ENCODE results near the gene TMEM143.

Gene TMEM143

DNA sequence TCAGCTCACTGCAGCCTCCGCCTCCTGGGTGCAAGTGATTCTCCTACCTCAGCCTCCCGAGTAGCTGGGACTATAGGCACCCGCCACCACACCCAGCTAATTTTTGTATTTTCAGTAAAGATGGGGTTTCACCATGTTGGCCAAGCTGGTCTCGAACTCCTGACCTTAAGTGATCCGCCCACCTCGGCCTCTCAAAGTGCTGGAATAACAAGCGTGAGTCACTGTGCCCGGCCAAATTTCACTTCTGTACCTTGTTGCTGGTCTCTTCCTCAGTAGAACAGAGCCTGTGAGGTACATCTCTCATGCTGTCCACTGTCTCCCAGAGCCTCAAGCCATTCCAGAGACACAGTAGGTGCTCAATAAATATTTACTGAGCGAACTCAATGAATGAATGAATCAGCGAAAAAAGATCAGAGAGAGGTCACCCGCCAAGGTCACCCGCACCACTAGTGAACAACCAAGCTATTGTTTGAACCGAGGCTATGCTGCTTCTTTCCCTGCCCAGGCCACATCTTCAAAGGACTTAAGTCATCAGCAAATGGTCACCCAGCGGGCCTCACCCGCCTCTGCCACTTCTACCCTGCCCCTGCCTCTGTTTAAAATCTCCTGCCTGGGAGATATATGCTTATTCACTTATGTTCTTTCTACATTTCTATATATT, 9.3 kb downstream of the TMEM143 start:
- DNase-seq, result no peak

DNA sequence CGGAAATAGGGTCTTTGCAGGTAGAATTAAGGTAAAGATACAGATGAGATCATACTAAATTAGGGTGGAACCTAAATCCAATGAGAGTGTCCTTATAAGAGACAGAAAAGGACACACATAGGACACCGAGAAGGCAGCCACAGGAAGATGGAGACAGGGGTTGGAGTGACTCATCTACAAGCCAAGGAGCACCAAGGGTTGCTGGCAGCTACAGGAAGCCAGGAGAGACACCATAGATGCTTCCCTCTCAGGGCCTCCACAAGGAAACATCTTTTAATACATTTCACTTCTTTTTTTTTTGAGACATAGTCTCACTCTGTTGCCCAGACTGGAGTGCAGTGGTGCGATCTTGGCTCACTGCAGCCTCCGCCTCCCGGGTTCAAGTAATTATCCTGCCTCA, 10.1 kb downstream of the TMEM143 start:
- no peak for DNase-seq

DNA sequence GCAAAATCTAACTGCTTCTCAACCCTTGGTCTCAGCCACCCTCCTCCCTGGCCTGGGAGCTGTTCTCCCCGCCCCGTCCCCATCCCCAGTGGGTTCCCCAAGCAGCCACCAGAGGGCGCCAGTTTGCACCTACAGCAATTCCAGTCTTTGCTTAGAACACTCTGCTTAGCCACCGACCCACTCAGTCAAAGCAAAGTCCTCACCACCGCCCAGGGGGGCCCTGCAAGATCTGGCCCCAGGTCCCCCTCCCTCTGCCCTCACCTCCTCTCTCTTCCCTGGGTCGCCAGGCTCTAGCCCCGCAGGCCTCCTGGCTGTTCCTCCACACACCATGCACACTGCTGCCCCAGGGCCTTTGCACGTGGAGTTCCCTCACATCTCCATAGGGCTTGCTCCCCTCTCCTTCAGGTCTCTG, 12.4 kb downstream of the TMEM143 start:
- peak; percentile 25 for DNase-seq

DNA sequence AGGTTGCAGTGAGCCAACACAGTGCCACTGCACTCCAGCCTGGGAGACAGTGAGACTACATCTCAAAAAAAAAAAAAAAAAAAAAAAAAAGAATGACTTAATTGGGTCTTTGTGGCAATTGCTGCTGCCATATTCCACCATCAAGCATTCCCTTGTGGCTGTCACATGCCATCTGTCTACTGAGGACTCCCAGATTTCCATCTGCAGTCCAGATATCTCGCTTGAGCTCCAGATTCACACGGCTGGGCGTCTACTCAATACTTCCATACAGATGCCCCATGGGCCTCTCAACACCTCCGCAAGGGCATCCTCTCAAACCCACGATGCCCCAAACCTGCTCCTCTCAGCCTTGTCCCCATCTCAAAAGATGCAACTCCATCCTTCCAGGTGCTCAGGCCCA, 12.9 kb downstream of the TMEM143 start:
- DNase-seq, result no peak

DNA sequence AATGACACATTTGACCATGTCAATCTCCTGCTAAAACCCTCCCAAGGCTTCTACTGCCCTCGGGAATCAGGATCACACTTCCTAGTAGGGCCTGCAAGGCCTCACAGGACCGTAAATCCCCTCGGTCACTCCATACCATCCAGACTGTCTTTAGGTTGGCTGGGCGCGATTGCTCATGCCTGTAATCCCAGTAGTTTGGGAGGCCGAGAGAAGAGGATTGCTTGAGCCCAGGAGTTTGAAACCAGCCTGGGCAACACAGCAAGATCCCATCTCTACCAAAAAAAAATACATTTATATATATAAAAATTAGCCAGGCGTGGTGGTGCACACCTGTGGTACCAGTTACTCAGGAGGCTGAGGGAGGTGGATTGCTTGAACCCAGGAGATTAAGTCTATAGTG, 15.0 kb downstream of the TMEM143 start:
- DNase-seq, result no peak

DNA sequence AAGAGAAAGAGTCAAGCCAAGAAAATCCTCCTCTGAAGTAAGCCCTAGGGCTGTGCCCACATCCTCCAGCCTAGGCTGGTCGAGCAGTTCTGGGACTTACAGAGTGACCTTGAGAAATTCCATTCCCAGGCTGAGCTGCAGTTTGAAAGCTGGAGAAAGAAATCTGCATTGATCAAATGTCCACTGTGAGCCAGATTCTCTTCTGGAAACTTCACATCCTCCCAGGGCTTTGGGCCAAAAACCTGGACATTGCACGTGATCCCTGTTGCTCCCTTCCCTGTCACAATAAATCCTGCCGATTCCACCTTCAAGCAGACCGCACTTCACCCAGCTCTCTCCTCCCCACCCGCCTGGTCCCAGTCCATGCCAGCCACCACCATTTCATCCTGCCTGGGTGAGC, 15.7 kb downstream of the TMEM143 start:
- no peak for DNase-seq

DNA sequence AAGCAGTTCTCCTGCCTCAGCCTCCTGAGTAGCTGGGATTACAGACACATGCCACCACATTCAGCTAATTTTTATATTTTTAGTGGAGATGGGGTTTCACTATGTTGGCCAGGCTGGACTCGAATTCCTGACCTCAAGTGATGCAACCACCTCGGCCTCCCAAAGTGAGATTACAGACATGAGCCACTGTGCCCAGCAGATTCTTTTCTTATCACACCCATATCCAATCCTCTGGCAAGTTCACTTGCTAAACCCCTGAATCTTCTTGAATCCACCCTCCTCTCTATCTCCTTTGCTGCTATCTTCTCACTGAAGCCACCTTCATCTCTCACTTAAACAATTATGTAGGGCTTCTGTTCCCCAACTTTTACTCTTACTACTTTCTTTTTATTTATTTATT, 17.5 kb downstream of the TMEM143 start:
- no peak for DNase-seq

DNA sequence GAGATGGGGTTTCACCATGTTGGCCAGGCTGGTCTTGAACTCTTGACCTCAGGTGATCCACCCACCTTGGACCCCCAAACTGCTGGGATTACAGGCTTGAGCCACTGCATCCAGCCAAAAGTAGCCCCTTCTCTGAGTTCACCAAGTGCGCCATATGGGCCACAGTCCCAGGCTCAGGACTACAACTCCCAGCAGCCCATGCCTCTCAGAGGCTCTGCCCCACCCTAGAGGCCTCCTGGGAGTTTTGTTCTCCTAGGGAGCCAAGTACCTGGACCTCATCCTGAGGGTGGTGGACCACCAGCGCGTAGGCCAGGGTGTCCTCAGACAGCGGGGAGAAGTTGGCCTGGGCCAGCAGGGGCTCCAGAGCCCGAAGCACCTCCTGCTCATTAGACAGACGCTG, 18.8 kb downstream of the TMEM143 start:
- DNase-seq, result no peak

DNA sequence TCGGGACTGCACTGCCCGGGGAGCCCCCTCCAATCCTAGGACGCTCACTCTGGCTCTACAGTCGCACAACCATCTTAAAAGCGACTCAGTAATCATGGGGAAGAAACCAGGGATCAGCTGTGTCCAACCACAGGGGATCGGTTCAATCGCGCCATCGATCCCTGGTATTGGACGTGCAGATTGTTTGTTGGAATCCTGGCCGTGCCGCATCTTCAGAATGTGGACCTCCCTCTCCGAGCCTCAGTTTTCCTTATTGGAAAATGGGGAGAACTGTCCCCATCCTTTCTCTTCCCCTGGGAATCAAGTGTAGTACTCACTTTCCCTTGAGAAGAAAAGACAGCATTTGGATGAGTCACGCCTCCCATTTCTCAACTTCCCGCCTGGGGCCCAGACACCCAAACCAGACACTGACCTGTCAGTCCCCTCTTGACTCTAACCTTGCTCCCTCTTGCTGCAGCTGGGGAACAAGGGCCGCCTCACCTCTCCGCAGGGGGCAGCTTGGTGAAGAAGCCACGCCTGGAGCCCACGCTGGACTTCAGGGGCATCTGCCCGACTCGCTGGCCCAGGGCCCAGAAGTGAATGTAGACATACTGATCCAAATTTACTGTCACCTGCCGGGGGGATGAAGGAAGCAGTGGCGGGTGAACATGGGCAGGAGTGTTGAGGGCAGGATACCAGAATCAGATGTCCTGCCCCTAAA, 20.7 kb downstream of the TMEM143 start:
- peak; percentile 62 for DNase-seq

DNA sequence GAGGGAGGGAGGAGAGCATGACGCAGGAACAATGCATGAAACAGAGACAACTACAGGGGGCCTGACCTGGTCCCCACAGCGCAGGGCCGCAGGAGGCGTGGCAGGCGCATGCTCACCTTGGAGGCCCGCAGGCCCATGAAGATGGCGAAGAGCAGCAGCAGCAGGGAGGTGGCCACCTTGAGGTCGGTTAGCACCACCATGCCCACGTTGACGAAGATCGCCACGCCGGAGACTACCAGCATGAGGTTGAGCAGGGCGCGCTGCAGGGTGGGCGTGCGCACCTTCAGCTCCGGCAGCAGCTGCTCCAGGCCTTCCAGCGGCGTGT, 21.4 kb downstream of the TMEM143 start:
- DNase-seq, result no peak

DNA sequence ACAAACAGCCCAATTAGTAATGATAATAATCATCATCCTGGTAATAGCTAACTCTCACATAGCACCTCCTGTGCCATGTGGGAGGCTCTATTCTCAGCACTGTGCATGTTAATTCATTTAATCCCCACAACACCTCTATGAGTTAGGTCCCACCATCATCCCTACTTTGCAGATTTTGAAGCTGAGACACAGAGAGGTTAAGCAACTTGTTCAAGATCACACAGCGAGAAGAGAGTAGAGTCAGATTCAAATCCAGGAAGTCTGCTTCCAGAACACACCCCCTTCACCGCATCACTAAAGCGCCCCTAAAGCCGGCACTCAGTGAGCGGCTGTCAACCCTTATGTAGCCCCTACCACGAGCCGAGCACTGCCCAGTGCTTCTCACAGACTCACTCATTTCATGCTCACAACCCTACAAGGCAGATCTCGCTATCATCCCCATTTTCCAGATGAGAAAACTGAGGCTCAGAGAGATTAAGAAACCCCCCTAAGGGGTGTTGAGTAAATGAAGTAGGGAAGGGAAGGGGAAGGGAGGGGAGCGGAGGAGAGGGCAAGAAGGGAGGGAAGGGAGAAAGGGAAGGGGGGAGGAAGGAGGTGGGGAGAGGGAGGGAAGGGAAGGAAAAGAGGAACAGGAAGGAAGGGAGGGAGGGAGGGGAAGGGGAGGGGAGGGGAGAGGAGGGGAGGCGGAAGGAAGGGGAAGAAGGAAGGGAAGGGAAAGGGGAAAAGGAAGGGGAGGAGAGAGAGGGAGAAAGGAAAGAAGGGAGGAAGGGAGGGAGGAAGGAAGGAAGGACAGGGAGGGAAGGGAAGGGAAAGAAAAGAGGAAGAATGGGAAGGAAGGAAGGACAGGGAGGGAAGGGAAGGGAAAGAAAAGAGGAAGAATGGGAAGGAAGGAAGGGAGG, 22.0 kb downstream of the TMEM143 start:
- DNase-seq, result no peak

DNA sequence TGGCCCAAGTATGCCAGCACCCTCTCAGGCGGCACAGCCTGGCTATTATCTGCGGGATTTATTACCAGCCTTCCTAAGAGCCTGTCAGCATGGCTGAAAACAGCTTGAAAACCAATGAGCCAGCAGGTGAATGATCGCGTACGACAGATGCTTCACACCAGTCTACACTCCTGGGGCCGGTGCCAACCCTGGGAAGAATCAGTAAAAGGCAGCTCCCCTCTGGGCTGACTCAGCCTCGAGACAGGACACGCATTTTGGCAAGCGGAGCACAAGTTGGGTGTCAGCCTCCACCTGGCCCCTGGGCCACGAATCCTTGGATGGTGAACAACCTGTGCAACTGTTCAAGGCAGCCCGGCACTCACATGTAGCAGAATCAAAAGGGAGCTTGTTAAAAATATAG, 22.7 kb downstream of the TMEM143 start:
- no peak for DNase-seq

DNA sequence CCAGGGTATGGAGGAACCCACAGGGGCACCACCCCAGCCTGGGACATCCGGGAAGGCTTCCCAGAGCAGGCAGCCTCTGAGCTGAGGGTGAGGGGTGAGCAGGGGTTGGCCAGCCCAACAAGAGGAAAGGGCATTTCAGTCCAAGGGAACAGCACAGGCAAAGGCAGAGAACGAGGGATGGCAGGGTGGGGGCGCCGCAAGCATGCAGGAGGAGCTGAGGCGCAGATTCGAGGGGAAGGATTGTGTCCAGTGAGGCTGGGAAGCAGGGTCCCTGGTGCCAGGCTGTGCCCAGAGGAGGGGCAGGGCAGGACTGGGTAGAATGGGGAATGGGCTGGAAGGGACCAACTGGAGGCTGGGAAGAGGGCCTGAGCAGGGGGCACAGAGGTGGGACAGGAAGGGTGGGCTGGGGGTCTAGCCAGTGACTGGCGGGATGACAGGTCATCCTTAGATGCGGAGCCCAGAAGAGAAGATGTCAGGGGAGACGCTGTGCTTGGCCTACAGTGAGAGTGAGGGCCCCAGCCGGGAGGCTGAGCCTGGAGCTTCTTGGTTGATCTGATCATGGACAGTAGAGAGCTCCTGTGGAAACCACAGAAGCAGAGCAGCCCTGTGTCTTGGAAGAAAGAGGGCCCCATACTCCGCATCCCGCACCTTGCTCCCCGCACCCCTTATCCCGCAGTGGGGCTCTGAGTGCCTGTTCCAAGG, 24.8 kb downstream of the TMEM143 start:
- no peak for DNase-seq

DNA sequence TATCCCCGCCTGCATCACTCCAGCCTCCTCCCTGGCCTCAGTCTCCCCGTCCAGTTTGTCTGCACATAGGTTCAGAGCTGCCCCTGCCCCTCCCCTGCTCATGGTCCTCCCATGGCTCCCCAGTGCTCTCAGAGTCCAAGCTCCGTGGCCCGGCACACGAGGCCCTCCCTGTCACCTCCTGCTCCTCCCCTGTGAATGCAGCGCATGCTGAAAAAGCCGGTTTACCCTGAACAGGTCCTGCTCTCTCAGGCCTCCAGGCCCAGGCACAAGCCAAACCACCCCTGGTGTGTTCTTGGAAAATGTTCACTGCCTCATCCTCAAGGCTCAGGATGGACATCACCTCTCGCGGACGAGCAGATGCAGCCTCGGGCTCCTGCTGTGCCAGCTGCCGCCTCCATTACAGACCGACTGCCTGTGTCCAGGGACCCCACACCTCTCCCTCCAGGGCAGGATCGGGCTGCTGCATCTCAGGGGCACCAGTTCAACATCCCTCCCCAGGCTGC, 25.4 kb downstream of the TMEM143 start:
- DNase-seq, result no peak

DNA sequence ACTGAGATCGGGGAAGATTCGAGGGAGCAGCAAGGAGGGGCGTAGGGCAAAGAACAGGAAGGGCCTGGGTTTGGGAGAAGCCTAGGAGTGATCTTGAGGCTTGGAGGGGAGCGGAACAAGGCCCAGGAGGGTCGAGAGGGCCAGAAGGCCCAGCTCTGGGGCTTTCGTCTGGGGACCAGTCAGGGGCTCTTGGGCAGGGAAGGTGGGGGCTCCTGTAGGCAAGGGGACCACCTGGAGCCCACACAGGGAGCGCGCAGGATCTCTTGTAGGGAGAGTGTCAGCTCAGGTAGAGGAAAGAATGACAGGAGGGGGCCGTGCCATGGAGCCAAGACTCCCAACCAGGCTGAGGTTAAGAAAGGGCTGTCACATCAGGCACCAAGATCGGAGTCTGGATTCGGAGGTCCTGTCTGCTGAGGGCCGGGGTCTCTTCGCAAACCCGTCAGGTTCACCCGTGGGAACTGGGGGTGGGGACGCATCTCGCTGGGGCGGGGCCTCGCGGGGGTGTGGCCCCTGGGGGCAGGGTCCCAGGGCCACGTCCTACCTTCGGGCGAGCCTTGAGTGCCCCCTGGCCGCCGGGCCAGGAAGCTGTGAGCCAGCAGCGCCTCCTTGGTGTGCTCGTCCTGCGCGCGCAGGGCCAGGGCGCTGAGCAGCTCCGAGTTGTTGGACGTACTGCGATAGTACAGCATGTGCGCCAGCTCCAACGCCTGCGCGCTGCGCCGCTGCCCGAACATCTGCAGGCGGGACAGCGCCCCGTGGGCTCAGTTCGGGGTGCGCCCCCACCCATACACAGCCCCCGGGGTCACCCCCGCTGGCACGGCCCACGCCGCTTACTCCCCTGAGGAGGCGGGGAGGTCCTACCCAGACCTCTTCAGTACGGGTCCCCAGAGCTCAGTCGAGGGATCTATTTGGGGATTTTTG, 30.0 kb downstream of the TMEM143 start:
- DNase-seq, result peak; percentile 94

DNA sequence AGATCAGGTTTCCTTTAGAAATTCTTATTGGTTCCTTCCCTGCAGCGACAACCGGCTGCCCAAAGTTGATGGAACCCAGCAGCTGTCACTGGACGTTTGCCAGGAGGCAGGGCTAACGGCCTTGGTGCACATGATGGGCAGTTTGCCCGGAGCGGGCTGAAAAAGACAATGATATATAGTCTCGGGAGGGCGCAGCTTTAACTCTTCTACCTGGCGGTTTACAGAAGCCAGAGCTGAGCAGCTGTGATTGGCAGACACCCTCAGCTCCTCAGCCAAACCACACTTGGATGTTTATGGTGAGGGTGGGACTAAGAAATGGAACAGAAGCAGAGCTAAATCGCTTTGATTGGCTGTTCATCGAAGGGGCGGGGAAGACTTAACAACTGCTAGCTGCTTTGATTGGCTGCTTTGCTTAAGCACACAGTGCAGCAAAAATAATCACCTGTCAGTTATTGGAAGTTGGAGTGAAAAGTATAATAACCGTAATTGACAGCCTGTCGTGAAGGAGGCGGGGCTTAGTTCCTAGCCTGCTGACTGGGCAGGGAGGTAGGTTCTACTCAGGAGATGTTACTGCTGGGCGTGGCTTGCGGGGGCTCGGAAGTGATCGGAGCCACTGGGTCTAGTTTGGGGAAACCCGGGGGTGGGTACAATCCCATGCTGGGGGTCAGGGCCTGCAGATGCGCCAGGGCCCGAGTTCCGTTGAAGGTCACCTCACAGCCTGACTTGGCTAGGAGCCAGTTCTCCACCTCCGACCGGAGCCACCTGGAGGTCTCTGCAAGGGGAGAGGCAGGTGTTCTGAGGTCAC, 30.9 kb downstream of the TMEM143 start:
- DNase-seq, result peak; percentile 97

DNA sequence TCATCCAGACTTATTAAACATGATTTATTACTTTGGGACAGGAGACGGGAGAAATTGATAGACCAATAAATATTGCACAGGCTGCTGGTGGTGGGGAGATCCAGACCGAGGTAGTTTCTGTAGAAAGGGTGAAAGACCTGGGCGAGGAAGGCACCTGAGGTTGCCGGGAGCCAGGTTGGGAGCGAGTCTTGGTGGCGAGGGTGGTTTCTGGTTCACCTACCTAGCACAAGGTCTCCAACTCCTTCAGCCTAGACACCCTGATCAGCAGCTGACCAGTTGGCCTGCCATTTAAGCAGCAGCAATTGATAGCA, 31.4 kb downstream of the TMEM143 start:
- DNase-seq, result no peak

DNA sequence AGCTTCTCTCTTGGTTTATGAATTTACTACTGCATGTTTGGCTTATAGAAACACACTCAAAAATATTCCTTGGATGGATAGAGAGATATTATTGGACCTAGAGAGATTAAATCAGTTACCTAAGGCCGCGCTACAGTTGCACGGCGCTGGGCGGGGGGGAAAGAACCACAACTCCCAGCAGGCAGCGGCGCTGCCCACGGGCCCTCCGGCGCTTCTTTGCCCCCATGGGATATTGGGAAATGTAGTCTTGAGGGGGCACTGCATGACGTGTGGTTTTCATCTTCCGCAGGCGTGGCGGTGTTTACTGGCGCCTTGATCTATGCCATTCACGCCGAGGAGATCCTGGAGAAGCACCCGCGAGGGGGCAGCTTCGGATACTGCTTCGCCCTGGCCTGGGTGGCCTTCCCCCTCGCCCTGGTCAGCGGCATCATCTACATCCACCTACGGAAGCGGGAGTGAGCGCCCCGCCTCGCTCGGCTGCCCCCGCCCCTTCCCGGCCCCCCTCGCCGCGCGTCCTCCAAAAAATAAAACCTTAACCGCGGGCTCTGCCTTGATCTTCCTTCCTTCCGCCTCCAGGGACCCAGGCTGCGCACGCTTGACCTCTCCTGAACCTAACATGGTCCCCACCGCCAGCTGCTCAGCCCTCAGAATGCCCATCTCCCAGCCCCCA, 33.6 kb downstream of the TMEM143 start:
- no peak for DNase-seq

DNA sequence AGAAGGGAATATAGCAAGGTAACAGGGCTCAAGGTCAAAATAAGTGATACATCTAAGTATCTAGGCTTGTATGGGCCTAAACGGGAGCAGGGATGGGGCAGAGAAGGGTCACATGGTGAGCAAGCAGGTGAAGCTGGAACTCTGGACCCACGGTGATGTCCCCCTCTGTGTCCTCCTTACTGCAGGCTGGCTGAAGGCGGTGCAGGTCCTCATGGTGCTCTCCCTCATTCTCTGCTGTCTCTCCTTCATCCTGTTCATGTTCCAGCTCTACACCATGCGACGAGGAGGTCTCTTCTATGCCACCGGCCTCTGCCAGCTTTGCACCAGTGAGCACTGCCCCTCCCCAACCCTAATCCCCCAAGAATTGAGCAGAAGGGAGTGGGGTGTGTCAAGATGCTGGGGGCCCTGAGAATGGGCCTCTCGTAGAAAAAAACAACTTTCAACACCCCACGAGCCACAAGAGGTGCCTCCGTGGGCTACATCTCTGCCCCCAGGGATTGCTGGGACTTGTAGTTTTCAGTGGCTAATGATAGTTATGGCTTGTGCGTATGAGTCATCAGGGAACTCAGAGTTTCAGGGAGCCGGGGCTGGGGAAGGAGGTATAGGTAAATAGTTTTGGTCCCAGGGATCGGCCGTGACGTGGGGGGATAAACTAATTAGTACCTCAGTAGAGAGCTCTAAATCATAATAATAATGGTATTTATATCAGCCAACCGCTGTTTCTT, 34.4 kb downstream of the TMEM143 start:
- DNase-seq, result peak; percentile 46
